ENCODE data around the gene C3AR1. TPM values are rescaled to one million over a fixed set of nuclear protein-coding genes. Genes with fewer than 3 reads are reported as not detected.
A peak's percentile ranks its signal among the peaks of the same experiment; 100 is the strongest.
"Not testable (repeated sequence)": the region's sequence is repeated elsewhere in the genome, so short reads cannot be mapped to it uniquely, and the experiment has no call there.

The C3AR1 gene
- 0.47 and 1.3 TPM in 2 replicates for total RNA-seq (2014; rRNA removed; shearing (Covaris generic))

GRCh38 chr12:8065991-8066594 is at the start of gene C3AR1:
C3AR1 (minus strand) TSS chr12:8066359; CDS start chr12:8060185, 6,174 bp downstream.
- peak; percentile 79 for DNase-seq (ENCODE audit: low read depth)

GRCh38 chr12:8113117-8113516 is 47.0 kb upstream of the C3AR1 start:
- DNase-seq (ENCODE audit: low read depth): not testable (repeated sequence)

GRCh38 chr12:8108808-8109398 is 42.7 kb upstream of the C3AR1 start:
- DNase-seq (ENCODE audit: low read depth): peak; percentile 63

- DNase-seq (ENCODE audit: low read depth): no peak
Observed at GRCh38 chr12:8099235-8099634, 33.1 kb upstream of the C3AR1 start.

GRCh38 chr12:8096281-8096915 is 30.2 kb upstream of the C3AR1 start:
- DNase-seq (ENCODE audit: low read depth): no peak

- no peak for DNase-seq (ENCODE audit: low read depth)
Observed at GRCh38 chr12:8093291-8093690, 27.1 kb upstream of the C3AR1 start.

GRCh38 chr12:8089716-8090115 is 23.6 kb upstream of the C3AR1 start:
- no peak for DNase-seq (ENCODE audit: low read depth)

GRCh38 chr12:8089277-8089676 is 23.1 kb upstream of the C3AR1 start:
- not testable (repeated sequence) for DNase-seq (ENCODE audit: low read depth)

- DNase-seq (ENCODE audit: low read depth): no peak
Observed at GRCh38 chr12:8088574-8088973, 22.4 kb upstream of the C3AR1 start.

GRCh38 chr12:8087666-8088065 is 21.5 kb upstream of the C3AR1 start:
- no peak for DNase-seq (ENCODE audit: low read depth)

- not testable (repeated sequence) for DNase-seq (ENCODE audit: low read depth)
Observed at GRCh38 chr12:8084351-8084750, 18.2 kb upstream of the C3AR1 start.

- DNase-seq (ENCODE audit: low read depth): no peak
Observed at GRCh38 chr12:8082808-8083100, 16.6 kb upstream of the C3AR1 start.

- peak; percentile 18 for DNase-seq (ENCODE audit: low read depth)
Observed at GRCh38 chr12:8081251-8081920, 15.2 kb upstream of the C3AR1 start.

- DNase-seq (ENCODE audit: low read depth): no peak
Observed at GRCh38 chr12:8080120-8080519, 14.0 kb upstream of the C3AR1 start.

- DNase-seq (ENCODE audit: low read depth): no peak
Observed at GRCh38 chr12:8078916-8079315, 12.8 kb upstream of the C3AR1 start.

GRCh38 chr12:8078398-8078797 is 12.2 kb upstream of the C3AR1 start:
- peak; percentile 56 for DNase-seq (ENCODE audit: low read depth)

GRCh38 chr12:8077207-8077606 is 11.0 kb upstream of the C3AR1 start:
- DNase-seq (ENCODE audit: low read depth): peak; percentile 79

GRCh38 chr12:8076366-8076765 is 10.2 kb upstream of the C3AR1 start:
- DNase-seq (ENCODE audit: low read depth): no peak

- DNase-seq (ENCODE audit: low read depth): no peak
Observed at GRCh38 chr12:8075935-8076334, 9.8 kb upstream of the C3AR1 start.

GRCh38 chr12:8071820-8072219 is 5.7 kb upstream of the C3AR1 start:
- not testable (repeated sequence) for DNase-seq (ENCODE audit: low read depth)

GRCh38 chr12:8069582-8069981 is 3.4 kb upstream of the C3AR1 start:
- DNase-seq (ENCODE audit: low read depth): no peak

- DNase-seq (ENCODE audit: low read depth): no peak
Observed at GRCh38 chr12:8064131-8064530, 2.0 kb downstream of the C3AR1 start.

- DNase-seq (ENCODE audit: low read depth): no peak
Observed at GRCh38 chr12:8058506-8058905, 7.7 kb downstream of the C3AR1 start.

Data from M059J (cell line).